ENCODE measurements around the gene C2orf92.

- TF ChIP-seq CTCF (IDR thresholded peaks at IDR 0.05; ENCODE audit: low read depth, low read length, poor library complexity, severe bottlenecking) (peak; percentile 8), EZH2phosphoT487 (IDR thresholded peaks at IDR 0.05; ENCODE audit: borderline replicate concordance, low read length) (no peak)
Observed at GRCh38 chr2:97662386-97662894, 7.1 kb upstream of the C2orf92 start.
